ENCODE measurements around the gene UBE2Q2. TPM values are rescaled to one million over a fixed set of nuclear protein-coding genes. Genes with fewer than 3 reads are reported as not detected.
"Not testable (repeated sequence)": the region's sequence is repeated elsewhere in the genome, so short reads cannot be mapped to it uniquely, and the experiment has no call there.

The UBE2Q2 gene
- polyA plus RNA-seq, 1 donor, result 60.4 TPM

DNA sequence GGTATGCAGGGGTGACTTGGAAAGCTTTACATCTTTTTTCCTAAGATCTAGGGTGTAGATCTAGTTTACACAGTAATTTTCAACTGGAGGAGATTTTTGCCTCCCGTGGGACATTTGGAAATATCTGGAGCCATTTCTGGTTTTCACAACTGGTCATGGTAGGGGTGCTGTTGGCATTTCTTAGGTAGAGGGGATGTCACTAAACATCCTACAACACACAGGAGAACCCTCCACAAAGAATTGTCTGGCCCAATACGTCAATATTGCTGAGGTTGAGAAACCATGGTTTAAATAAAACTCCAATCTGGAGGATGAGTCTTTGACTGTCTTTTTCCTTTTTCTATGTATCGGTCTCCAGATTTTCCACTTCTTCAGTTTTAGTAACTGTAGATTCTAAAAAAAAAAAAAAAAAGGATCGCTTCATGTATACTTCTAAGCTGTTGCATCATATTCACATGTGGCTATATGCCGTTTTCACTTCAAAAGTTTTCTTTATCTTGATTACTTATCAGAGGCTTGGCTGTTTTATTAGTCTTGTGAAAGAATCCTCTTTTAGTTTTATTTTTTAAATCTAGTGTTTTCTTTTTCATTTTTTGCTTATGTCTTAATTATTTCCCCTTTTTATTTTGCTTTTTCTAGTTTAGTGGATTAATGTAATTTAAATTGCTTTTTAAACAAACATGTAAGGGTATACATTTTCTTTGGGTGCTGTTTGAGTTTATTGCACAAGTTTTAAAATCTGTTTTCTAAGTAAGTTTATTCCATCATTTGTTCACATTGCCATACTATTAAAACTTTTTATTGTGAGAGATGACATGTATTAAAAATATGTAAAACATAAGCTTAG lies 21.2 kb downstream of the UBE2Q2 start:
- DNase-seq, result no peak

DNA sequence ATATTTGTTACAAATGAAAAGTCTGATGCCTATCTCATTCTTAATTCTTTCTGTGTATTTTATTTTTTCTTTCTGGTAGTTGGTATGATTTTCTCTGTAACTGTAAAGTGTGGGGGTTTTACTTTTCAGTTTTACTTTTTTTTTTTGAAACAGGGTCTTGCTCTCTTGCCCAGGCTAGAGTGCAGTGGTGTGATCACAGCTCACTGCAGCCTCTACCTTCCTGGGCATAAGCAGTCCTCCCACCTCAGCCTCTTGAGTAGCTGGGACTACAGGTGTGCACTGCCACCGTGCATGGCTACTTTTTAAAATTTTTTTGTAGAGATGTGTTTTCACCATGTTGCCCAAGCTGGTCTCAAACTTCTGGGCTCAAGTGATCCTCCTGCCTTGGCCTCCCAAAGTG lies 22.8 kb downstream of the UBE2Q2 start:
- DNase-seq, result not testable (repeated sequence)

DNA sequence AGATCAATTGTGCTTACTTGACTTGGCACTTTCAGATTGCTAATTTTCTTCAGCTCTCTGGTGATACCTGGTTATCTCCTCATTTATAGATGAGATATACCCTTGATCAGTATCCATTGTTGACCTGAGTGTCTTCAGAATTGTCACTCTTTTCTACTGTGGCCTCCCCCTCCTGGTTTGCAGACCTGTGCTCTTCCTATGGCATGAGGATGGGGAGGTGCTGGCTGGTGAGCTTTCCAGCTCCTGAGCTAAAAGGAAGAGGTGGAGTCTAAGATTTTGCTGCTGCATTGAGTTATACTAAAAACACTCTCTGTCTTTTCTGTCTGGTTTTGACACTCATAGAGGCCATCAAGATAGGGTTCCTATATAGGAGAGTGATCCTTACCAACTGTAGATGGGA lies 23.7 kb downstream of the UBE2Q2 start:
- DNase-seq, result no peak

DNA sequence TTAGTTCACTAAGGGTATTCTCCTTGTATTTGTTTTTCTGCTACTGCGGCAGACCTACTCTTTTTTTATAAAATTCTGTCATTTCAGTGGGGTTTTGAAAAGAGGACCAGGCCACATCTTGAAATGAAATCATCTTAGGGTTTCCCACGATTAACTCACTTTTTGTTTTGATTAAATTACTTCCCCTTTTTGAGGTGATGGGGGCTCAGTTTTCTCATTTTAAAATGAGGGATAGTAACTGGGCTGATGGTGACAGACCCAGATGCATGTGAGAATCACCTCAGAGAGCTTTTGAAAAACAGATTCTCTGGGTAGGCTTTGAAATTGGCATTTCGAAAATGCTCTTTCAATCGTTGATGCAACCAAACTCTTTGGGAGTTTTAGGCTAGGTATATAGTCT lies 24.2 kb downstream of the UBE2Q2 start:
- no peak for DNase-seq

DNA sequence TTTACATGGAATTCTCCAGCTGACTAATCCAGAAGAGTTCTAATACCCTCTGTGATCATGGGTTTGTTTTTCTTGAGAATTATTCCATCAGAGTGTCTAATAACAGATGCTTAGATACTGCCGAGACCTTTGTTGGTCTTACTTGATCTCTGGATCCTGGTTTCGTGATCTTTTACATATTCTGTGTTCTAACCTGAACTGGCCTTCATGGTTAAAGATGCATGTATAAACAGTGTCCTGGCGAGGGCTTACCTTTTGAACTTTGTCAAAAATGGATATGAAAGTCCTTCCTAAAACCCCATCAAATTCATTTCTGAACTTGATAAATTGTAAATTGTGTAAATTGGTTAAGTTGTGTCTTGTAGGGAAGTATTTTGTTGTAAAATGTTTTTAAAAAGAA lies 24.8 kb downstream of the UBE2Q2 start:
- no peak for DNase-seq

DNA sequence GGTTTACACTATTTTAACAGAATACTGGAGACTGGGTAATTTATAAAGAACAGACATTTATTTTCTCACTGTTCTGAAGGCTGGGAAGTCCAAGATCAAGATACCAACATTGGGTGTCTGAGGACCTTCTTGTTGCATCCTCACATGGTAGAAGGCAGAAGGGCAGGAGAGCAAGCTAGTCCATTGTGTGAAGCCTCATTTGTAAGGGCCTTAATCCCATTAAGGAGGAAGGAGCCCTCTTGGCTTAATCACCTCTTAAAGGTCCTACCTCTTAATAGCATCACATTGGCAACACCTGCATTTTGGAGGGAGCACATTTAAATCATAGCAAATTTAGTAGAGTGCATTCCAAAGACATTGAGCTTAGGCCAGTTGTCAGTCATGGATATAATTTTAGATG lies 26.2 kb downstream of the UBE2Q2 start:
- no peak for DNase-seq

DNA sequence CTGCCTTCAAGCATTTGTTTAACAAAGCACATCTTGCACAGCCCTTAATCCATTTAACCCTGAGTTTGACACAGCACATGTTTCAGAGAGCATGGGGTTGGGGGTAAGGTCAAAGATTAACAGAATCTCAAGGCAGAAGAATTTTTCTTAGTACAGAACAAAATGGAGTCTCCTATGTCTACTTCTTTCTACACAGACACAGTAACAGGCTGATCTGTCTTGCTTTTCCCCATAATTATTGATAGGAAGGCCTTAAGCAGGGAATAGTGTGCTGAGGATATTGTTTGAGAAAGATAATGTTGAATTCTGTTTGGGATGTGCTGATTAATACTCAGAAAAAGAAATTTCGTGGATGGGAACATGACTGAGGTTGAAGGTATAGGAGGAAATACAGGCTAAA lies 28.3 kb downstream of the UBE2Q2 start:
- DNase-seq, result not testable (repeated sequence)

DNA sequence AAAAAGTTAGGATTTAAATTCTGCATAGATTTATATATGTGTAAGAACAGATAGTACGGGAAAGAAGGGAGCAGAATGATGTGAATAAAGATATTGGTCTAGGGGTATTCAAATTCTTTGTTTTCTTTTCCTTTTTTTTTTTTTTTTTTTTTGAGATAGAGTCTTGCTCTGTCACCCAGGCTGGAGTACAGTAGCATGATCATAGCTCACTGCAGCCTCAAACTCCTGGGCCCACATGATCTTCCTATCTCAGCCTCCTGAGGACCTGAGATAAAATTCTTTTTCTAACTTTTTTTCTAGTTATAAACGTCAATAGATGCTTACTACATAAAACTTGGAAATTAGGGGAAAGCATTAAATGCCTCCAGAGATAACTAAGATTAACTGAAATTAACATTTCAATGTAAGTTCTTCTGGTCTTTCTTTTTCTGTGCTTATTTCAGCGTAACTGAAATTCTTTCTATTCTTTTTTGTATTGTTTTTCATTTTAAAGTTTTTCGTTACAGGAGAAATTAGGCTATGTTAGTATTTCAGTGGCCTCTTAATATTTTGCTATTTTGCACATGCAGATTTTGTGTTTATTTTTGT lies 29.2 kb downstream of the UBE2Q2 start:
- DNase-seq, result no peak

DNA sequence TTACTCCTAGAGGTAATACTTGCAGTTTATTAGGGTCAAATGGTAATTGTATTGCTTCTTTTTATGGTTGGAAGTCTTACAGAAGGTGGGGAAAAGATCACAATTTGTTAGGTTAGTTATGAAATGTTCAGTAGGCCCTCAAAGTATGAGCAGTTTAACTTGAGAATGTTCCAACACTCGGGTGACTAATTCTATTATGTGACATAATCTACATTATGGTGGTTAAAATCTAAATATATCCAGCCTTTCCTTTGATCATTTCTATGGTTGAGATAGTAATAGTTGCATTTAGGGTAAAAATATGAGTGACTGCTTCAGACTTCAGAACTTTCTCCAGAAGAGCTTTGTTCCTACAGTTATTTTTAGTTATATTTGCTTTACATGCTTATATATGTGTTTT lies 40.8 kb downstream of the UBE2Q2 start:
- no peak for DNase-seq

DNA sequence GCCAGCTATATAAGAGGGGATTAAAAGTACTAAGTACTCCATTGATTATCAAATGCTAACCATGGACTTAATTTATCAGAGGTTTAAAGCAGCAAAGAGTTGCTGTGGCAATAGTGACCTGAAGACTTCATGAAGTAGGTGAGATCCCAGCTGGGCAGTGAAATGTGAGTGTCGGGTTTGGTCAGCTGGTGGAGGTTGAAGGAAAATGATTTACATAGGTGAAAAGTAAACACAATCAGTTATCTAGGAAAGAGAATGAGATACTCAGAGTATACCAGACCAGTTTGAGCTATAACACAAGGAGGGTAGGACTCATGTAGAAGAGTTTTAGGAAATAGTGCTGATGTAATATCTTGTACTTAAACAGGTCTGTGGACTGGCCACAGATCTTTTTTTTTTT lies 43.9 kb downstream of the UBE2Q2 start:
- DNase-seq, result no peak

DNA sequence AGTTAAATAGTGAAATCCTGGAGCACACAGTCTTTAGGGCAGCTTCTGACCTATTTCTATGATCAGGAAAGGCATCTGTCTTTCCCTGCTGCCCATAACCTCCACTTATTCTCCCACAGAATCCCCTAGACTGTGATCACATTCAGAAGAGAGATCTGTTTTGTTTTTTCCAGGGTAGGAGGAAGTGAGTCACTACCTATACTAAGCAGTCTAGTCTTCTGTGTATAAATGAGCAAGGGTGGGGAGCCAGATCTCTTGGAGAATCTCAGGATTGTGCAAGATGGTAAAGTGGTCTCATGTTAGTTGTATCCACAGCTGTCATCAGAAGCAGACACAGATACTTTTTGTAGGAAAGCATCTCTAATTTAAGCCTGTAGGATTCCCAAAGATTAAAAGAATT lies 48.6 kb downstream of the UBE2Q2 start:
- no peak for DNase-seq

DNA sequence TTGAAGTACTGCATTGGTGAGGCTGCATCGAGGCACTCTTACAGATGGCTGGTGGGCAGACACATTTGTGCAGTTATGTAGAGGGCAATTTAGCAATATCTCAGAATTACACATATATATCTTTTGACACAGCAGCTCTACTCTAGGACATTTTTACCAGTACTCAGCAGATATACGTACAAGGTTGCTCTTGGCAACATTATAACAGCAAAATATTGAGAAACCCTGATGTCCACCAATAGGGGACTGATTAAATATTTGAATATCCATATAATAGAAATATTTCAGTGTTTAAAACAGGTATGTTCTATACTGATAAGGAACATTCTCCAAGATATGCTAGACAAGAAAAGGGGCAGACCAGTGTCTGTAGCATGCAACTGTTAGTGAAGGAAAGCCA lies 52.5 kb downstream of the UBE2Q2 start:
- no peak for DNase-seq

DNA sequence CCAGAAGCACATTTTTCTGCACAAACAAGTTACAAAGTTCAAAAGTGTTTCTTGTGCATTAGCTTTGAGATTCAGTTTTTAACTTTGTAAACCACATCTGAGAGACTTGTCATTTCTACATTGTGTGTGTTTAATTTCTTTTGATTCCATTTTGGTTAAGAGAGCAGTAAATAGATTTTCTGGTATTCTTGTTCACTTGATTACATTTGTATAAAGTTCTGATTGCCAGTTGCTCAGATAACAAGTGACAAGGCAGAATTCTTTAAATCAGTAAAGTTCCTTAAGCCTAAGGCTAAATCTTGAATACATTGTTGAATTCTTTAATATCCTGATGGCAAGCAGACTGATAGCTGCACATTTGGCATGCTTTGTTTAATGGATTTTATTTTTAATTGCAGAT lies 57.3 kb downstream of the UBE2Q2 start:
- no peak for DNase-seq

DNA sequence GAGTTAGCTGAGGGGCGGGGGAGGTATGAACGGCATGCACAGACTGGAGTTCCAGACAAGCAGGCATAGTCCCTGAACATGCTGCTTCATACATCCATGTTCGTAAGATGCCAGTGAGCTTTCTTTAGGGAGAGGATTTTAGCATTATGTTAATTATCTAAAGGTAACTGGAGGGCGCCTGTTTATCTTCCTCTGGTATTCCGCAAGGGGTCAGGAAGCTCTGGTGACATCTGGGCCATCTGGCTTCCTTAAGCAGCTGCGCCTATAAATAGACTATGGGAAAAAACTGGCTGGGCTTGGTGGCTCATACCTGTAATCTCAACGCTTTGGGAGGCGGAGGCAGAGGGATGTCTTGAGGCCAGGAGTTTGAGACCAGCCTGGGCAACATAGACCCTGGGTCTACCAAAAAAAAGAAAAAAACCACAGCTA lies 58.9 kb downstream of the UBE2Q2 start:
- no peak for DNase-seq

DNA sequence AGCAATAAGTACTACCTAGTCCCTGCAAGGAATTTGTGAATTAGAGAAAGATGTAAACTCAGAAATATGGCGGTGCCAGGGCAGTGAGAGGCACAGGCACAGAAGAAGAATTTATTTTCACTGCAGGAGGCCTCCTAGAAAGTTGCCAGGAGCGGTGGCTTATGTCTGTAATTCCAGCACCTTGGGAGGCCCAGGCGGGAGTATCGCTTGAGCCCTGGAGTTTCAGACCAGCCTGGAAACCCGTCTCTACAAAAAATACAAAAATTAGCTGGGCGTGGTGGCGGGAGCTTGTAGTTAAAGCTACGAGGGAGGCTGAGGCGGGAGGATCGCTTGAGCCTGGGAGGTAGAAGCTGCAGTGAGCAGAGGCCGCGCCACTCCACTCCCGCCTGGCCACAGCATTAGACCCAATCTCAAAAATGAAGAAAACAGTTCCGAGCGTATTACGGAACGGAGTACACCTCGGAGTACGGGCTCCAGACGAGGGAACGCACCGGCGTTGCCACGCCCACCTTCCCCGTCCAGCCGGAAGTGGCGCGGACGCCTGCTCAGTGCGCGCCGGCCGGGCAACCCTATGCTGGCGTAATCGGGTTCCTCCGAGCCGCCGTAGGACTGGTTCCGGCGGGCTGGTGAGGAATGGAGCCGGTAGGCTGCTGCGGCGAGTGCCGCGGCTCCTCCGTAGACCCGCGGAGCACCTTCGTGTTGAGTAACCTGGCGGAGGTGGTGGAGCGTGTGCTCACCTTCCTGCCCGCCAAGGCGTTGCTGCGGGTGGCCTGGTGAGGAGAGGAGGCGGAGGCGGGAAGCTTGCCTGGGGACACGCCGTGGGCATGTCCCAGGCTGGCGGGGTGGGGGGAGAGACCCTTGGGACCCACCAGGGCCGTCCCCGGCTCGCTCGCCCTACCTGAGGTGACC lies 60.3 kb downstream of the UBE2Q2 start, which contains the start of gene FBXO22:
Gene FBXO22 (plus strand): TSS at position 548 of the 909 bp plus-strand sequence. CDS start 86 bp downstream, at position 634.
- peak; percentile 90 for DNase-seq

DNA sequence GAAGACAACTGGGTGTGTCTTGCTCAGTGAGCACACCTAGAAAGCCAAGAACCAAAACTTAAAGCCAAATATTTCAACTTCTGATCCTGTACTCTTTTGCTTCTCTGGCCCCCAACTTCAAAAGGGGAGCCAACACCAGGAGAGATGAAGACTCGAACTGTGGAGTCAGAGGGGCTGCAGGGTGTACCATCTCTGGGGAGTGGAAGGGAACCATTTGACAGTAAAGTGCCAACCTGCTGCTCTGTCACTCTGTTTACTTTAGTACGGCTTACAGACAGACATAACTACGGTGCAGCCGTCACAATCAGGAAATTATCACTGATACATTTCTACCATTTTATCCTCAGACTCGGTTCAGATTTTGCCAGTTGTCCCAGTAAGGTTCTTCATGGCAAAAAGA lies 62.0 kb downstream of the UBE2Q2 start:
- no peak for DNase-seq

DNA sequence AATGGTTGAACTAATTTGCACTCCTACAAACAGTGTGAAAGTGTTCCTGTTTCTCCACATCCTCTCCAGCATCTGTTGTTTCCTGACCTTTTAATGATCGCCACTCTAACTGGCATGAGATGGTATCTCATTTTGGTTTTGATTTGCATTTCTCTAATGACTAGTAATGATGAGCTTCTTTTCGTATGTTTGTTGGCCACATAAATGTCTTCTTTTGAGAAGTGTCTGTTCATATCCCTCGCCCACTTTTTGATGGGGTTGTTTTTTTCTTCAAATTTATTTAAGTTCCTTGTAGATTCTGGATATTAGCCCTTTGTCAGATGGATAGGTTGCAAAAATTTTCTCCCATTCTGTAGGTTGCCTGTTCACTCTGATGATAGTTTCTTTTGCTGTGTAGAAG lies 67.1 kb downstream of the UBE2Q2 start:
- DNase-seq, result not testable (repeated sequence)

DNA sequence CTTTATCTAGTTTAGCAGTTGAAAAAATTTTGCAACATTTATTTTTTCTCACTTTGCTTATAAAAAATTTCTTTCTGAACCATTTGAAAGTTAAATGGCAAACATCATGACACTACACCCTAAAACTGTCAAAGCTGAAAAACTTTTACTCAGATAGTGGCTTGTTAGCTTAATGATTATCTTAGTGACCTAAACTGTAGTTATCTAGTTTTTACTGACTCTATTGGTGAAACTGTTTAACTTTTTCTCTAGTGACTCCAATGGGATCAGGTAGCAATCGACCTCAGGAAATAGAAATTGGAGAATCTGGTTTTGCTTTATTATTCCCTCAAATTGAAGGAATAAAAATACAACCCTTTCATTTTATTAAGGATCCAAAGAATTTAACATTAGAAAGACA lies 73.7 kb downstream of the UBE2Q2 start:
- no peak for DNase-seq

DNA sequence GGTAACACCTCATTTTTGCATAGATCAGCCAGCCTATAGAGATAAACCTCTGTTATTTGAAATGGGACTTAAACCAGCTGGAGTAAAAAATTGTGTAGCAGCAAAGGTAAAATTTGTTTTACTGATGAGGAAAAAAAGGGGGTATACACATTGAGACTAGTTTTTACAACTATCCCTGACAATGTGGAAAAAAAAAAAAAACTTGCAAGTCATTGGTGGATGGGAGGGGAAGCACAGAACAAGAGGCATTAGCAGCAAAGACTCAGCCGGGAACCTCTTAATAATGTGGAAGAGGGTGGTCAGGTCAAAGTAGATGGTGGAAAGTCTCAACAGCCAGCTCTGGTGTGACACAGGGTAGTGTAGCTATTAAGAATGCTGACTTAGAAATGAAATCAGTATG lies 74.9 kb downstream of the UBE2Q2 start:
- DNase-seq, result no peak

DNA sequence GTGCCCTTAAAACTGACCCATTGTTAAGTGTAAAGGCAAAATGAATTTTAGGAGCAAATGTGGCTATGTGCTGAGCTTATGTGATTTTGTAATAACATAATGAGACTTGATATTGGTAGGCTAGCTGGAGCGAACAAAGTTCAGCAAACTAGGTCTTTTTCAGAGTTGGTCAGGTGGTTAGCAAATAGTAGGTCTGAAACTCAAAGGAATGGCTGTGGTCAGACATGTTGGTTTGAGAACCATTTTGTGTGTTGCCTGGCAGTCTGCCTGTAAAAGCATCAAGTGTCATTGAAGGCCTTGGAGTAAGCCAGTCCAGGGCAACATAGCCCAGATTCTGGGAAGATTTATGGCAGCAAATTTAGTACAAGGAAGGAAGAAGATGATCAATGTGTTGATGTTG lies 76.8 kb downstream of the UBE2Q2 start:
- no peak for DNase-seq

DNA sequence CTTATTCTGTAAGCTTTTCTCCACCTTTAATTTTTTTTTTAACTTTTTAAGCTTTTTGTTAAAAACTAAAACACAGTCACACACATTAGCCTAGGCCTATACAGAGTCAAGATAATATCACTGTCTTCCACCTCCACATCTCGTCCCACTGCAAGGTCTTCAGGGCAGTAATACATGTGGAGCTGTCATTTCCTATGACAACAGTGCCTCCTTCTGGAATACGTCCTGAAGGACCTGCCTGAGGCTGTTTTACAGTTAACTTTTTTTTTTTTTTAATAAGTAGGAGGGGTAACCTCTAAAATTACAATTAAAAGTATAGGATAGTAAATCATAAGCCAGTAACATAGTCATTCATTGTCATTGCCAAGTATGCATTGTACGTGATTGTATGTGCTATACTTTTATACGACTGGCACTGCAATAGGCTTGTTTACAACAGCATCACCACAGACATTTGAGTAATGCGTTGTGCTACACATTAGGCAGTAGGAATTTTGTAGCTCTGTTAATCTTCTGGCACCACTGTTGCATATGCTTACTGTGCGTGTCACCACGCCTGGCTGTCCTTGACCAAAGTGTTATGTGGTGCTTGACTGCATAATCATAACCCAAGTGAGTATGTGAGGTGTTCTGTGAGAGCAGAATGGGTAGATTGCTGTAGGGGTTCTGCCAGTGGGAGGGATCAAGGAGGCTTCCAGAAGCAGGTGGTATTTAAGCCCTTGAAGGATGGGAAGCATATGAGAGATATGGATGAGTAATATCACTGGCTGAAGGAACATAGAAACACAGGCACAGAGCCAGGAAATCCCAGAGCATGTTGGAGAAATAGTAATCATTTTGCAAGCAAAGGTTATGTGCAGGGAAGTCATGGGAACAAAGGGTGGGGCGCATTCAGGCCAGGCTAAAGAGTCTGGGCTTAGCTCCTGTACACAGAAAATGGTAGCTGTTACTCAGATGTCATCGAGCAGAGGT lies 78.8 kb downstream of the UBE2Q2 start:
- DNase-seq, result peak; percentile 38

Data from left kidney (tissue), 2 donors.